Esophagus squamous epithelium (tissue), 4 donors: Measurements from ENCODE around the gene IKBKE.

Experiments used
- CTCF ChIP-seq, 6 experiments: fragments of 450-650 bp in 4 of 6; fragments of 200-600 bp in 2 of 6; sonication (generic) in 2 of 6; IDR thresholded peaks; one replicate each; pipeline ENCODE4 v1.5.1; 2016 to 2019; ENCODE audit warnings: antibody characterized with exemption in 6 of 6, mild to moderate bottlenecking in 4 of 6, moderate library complexity in 4 of 6
- POLR2A ChIP-seq, 4 donors: fragments of 450-650 bp; IDR thresholded peaks; one replicate each; pipeline ENCODE4 v1.6.1; 2017; ENCODE audit warnings: antibody characterized with exemption in 4 of 4, mild to moderate bottlenecking in 4 of 4, moderate library complexity in 3 of 4

DNA sequence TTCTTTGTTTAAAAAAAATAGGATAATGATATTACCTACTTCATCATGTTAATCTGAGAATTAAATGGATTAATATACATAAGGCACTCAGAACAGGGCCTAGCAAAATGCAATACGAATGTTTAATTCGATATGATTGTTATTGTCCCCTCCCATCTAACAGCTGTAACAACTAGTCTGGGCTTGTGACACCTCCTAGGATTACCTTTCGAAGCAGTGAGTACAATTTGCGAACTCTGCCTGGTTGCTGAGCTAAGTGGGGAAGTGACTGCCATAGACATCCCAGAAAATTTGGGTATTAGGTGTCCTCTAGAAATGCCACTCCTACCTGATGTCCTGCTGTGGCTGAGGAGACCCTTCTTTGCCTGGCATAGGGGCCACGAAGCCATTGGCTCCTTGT, 40.1 kb downstream of the IKBKE start:
- TF ChIP-seq CTCF (IDR thresholded peaks at IDR 0.05) (no peak), POLR2A (IDR thresholded peaks at IDR 0.05) (no peak)
